Measurements from ENCODE around the gene SHISA8.

The SHISA8 gene

GRCh38 chr22:41917375-41917902 is 2.6 kb upstream of the SHISA8 start:
- no peak for TF ChIP-seq REST (IDR thresholded peaks at IDR 0.05; ENCODE audit: insufficient read depth in 1 of 2, low read depth in 2 of 2, low read length in 2 of 2)
- TF ChIP-seq SIN3A (IDR thresholded peaks at IDR 0.05; ENCODE audit: borderline replicate concordance, insufficient read depth, low read length) = no peak
- no peak for TF ChIP-seq TAF1 (IDR thresholded peaks at IDR 0.05; ENCODE audit: borderline replicate concordance, insufficient read depth, low read length)
- TF ChIP-seq POLR2AphosphoS5 (IDR thresholded peaks at IDR 0.05; ENCODE audit: low read depth, low read length) = no peak
- no peak for TF ChIP-seq FOXP2 (optimal IDR thresholded peaks at IDR 0.05; ENCODE audit: borderline replicate concordance, extremely low read depth, extremely low read length, insufficient read depth)

GRCh38 chr22:41916745-41917358 is 2.0 kb upstream of the SHISA8 start:
- TF ChIP-seq TAF1 (IDR thresholded peaks at IDR 0.05; ENCODE audit: borderline replicate concordance, insufficient read depth, low read length) (no peak), REST (IDR thresholded peaks at IDR 0.05; ENCODE audit: insufficient read depth in 1 of 2, low read depth in 2 of 2, low read length in 2 of 2) (no peak), SIN3A (IDR thresholded peaks at IDR 0.05; ENCODE audit: borderline replicate concordance, insufficient read depth, low read length) (no peak), POLR2AphosphoS5 (IDR thresholded peaks at IDR 0.05; ENCODE audit: low read depth, low read length) (no peak), FOXP2 (optimal IDR thresholded peaks at IDR 0.05; ENCODE audit: borderline replicate concordance, extremely low read depth, extremely low read length, insufficient read depth) (no peak)

DNA sequence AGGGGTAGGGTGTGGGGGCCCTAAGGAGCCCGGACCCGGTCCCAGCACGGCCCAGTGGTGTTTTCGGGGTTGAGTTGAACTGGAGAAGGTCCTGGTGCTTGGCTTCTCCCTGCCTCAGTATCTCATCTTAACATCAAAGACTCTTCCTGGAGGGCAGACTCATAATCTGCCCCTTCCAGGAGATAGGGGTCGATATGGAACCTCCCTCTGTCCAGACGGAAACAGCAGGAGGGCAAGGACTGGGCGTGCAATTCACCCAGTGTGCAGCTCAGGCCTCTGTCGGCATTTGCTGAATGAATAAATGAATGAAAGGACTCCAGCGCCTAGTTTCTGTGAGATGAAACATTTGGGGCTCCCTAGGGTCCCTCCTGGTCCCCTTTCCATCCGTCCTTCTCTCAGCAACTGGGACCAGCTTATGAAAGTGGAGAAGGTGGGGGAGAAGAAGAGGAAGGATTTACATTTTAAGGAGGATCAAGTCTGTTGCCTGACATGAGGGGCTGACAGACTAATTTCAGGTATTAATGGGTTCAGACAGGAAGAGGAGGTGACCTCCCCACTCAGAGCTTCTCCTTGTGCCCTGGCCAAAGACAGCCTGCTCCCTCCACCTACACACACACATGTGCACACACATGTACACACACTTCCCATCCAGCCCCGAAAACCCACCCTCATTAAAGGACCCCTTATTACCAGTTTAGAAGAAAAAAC is 1.1 kb upstream of the SHISA8 start:
- TF ChIP-seq FOXP2 (optimal IDR thresholded peaks at IDR 0.05; ENCODE audit: borderline replicate concordance, extremely low read depth, extremely low read length, insufficient read depth) (no peak), SIN3A (IDR thresholded peaks at IDR 0.05; ENCODE audit: borderline replicate concordance, insufficient read depth, low read length) (no peak), TAF1 (IDR thresholded peaks at IDR 0.05; ENCODE audit: borderline replicate concordance, insufficient read depth, low read length) (no peak), REST (IDR thresholded peaks at IDR 0.05; ENCODE audit: insufficient read depth in 1 of 2, low read depth in 2 of 2, low read length in 2 of 2) (no peak), POLR2AphosphoS5 (IDR thresholded peaks at IDR 0.05; ENCODE audit: low read depth, low read length) (no peak)

DNA sequence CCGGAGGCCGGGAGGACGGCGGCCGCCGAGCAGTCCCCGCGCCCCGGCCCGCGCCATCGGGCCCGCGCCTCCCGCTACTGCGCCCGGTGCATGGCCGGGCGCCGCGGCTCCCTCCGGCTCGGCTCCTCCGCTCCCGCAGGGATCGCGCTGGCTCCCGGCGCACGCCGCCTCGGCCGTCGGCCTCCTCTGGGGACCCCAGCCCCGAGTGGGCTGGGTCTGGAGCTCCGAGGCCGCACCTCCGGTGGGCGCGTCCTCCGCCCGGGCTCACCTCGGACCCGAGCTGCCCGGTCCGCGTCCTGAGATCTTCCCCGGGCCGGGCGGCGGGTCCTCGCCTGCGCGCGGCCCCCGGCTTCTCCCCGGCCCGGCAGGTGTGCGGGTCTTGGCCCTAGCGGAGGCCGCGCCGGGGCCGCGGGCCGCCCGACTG is 251 bp downstream of the SHISA8 start:
- no peak for TF ChIP-seq SIN3A (IDR thresholded peaks at IDR 0.05; ENCODE audit: borderline replicate concordance, insufficient read depth, low read length)
- no peak for TF ChIP-seq TAF1 (IDR thresholded peaks at IDR 0.05; ENCODE audit: borderline replicate concordance, insufficient read depth, low read length)
- TF ChIP-seq POLR2AphosphoS5 (IDR thresholded peaks at IDR 0.05; ENCODE audit: low read depth, low read length) = no peak

- no peak for TF ChIP-seq FOXP2 (optimal IDR thresholded peaks at IDR 0.05; ENCODE audit: borderline replicate concordance, extremely low read depth, extremely low read length, insufficient read depth)
- TF ChIP-seq POLR2AphosphoS5 (IDR thresholded peaks at IDR 0.05; ENCODE audit: low read depth, low read length) = no peak
- no peak for TF ChIP-seq REST (IDR thresholded peaks at IDR 0.05; ENCODE audit: insufficient read depth in 1 of 2, low read depth in 2 of 2, low read length in 2 of 2)
- TF ChIP-seq TAF1 (IDR thresholded peaks at IDR 0.05; ENCODE audit: borderline replicate concordance, insufficient read depth, low read length) = no peak
- no peak for TF ChIP-seq SIN3A (IDR thresholded peaks at IDR 0.05; ENCODE audit: borderline replicate concordance, insufficient read depth, low read length)
These were observed 886 bp downstream of the SHISA8 start for GRCh38 chr22:41913842-41914534.

All from PFSK-1 (cell line).